HEK293 (cell line): Measurements from ENCODE around the gene ASTN2.
A peak's percentile ranks its signal among the peaks of the same experiment; 100 is the strongest.

Experiments
- CTCF ChIA-PET: fragments of 350-600 bp; formaldehyde crosslinking; extraction: SDS; loops from one replicate; lab custom pipeline; 2021; ENCODE audit warnings: antibody characterized with exemption; lab: Yijun Ruan, JAX
- POLR2A ChIA-PET: fragments of 300-600 bp; formaldehyde crosslinking; extraction: SDS; loops from one replicate; lab custom pipeline; 2020; ENCODE audit warnings: antibody characterized with exemption, inconsistent platforms; lab: Yijun Ruan, JAX
- H3K27ac ChIP-seq: fragments of 200-500 bp; sonication (Bioruptor generic); 2 replicates; pipeline ENCODE4 v1.5.1; 2014; ENCODE audit warnings: low read depth, low read length, control low read depth, inconsistent platforms; ENCODE audit errors: extremely low read depth
- H3K36me3 ChIP-seq, 2 experiments: fragments of 200-500 bp in 1 of 2; sonication (Bioruptor generic) in 1 of 2; 1 replicate in 1 of 2; 2 replicates in 1 of 2; pipeline ENCODE4 v1.5.1; 2014 to 2017; ENCODE audit warnings: inconsistent platforms in 2 of 2, low read length in 2 of 2; ENCODE audit not compliant: control insufficient read depth in 2 of 2, insufficient read depth in 1 of 2
- H3K4me1 ChIP-seq: fragments of 200-500 bp; sonication (Bioruptor generic); 2 replicates; pipeline ENCODE4 v1.5.1; 2014; ENCODE audit warnings: mild to moderate bottlenecking, low read length, inconsistent platforms; ENCODE audit not compliant: control insufficient read depth, insufficient read depth
- H3K4me3 ChIP-seq: 2 replicates; pipeline ENCODE4 v1.5.1; 2011; ENCODE audit warnings: low read depth, mild to moderate bottlenecking, control low read depth, low read length, moderate library complexity
- H3K9me3 ChIP-seq: fragments of 200-500 bp; sonication (Bioruptor generic); 2 replicates; pipeline ENCODE4 v1.5.1; 2014; ENCODE audit warnings: low read depth, low read length, inconsistent platforms; ENCODE audit not compliant: control insufficient read depth, insufficient read depth
- EGR2 ChIP-seq: fragments of 450-650 bp; formaldehyde crosslinking; IDR thresholded peaks from 2 replicates; pipeline ENCODE4 v1.5.1; 2016; ENCODE audit warnings: low read depth, missing biosample characterization, missing genetic modification characterization
- REPIN1 ChIP-seq: fragments of 450-650 bp; formaldehyde crosslinking; IDR thresholded peaks from 2 replicates; pipeline ENCODE4 v1.5.1; 2017; ENCODE audit warnings: missing biosample characterization, missing genetic modification characterization, low read depth
- SETDB1 ChIP-seq: IDR thresholded peaks from one replicate; pipeline ENCODE4 v1.6.1; 2017; ENCODE audit warnings: mild to moderate bottlenecking, low read length, moderate library complexity, mixed read lengths; ENCODE audit not compliant: insufficient read length
- SP2 ChIP-seq: fragments of 450-650 bp; formaldehyde crosslinking; IDR thresholded peaks from 2 replicates; pipeline ENCODE4 v1.5.1; 2016; ENCODE audit warnings: missing biosample characterization, missing genetic modification characterization
- ZBTB10 ChIP-seq: fragments of 450-650 bp; formaldehyde crosslinking; IDR thresholded peaks from 2 replicates; pipeline ENCODE4 v1.5.1; 2016; ENCODE audit warnings: missing biosample characterization, missing genetic modification characterization
- ZBTB17 ChIP-seq: fragments of 450-650 bp; formaldehyde crosslinking; IDR thresholded peaks from 2 replicates; pipeline ENCODE4 v1.5.1; 2016; ENCODE audit warnings: missing biosample characterization, missing genetic modification characterization
- ZBTB20 ChIP-seq: fragments of 450-650 bp; formaldehyde crosslinking; IDR thresholded peaks from 2 replicates; pipeline ENCODE4 v1.5.1; 2016; ENCODE audit warnings: missing biosample characterization, missing genetic modification characterization
- ZBTB26 ChIP-seq: fragments of 450-650 bp; formaldehyde crosslinking; optimal IDR thresholded peaks from 2 replicates; pipeline ENCODE3; 2016; ENCODE audit warnings: missing biosample characterization, mild to moderate bottlenecking, missing genetic modification characterization
- ZNF112 ChIP-seq: fragments of 450-650 bp; formaldehyde crosslinking; IDR thresholded peaks from 2 replicates; pipeline ENCODE4 v1.5.0; 2017; ENCODE audit warnings: missing biosample characterization, missing genetic modification characterization
- ZNF335 ChIP-seq: fragments of 450-650 bp; formaldehyde crosslinking; conservative IDR thresholded peaks from 2 replicates; pipeline ENCODE4 v1.5.1; 2016; ENCODE audit warnings: missing biosample characterization, missing genetic modification characterization
- ZNF354C ChIP-seq: fragments of 450-650 bp; formaldehyde crosslinking; IDR thresholded peaks from 2 replicates; pipeline ENCODE4 v1.5.1; 2016; ENCODE audit warnings: missing biosample characterization, missing genetic modification characterization, low read depth, borderline replicate concordance
- ZNF398 ChIP-seq: fragments of 450-650 bp; formaldehyde crosslinking; IDR thresholded peaks from 2 replicates; pipeline ENCODE4 v1.5.1; 2017; ENCODE audit warnings: missing biosample characterization, missing genetic modification characterization
- ZNF488 ChIP-seq: fragments of 450-650 bp; formaldehyde crosslinking; IDR thresholded peaks from 2 replicates; pipeline ENCODE4 v1.5.1; 2016; ENCODE audit warnings: missing biosample characterization, missing genetic modification characterization
- ZNF513 ChIP-seq: fragments of 450-650 bp; IDR thresholded peaks from 2 replicates; pipeline ENCODE4 v1.5.1; 2018; ENCODE audit warnings: missing biosample characterization, missing genetic modification characterization
- ZNF514 ChIP-seq: fragments of 450-650 bp; formaldehyde crosslinking; IDR thresholded peaks from 2 replicates; pipeline ENCODE4 v1.5.1; 2016; ENCODE audit warnings: missing biosample characterization, missing genetic modification characterization
- ZNF692 ChIP-seq: fragments of 450-650 bp; formaldehyde crosslinking; IDR thresholded peaks from 2 replicates; pipeline ENCODE4 v1.5.1; 2016; ENCODE audit warnings: missing biosample characterization, missing genetic modification characterization
- ZNF837 ChIP-seq: fragments of 450-650 bp; formaldehyde crosslinking; IDR thresholded peaks from 2 replicates; pipeline ENCODE4 v1.5.1; 2016; ENCODE audit warnings: missing biosample characterization, missing genetic modification characterization

ASTN2 gene

GRCh38 chr9:116688806-116689485 lies 725.9 kb downstream of the ASTN2 start:
- Histone ChIP-seq H3K36me3 (peaks cover 0 to 4% of the 10 kb centered on the region in 2 experiments; a peak in 1 of 3 replicates), H3K4me3 (no peak overlapping the region), H3K27ac (no peak overlapping the region), H3K9me3 (no peaks in the 10 kb centered on the region), H3K4me1 (peaks cover 2% of the 10 kb centered on the region; the same call in 1 of the 2 replicates)
- TF ChIP-seq ZNF514 (tag by site-specific recombination) (no peak), ZNF112 (tag by site-specific recombination) (no peak), REPIN1 (tag by site-specific recombination) (no peak)
- ChIA-PET CTCF (interaction anchor here (0.9 kb wide), 1 partner anchor 243 kb away, joined by 3 read pairs; no protein-coding TSS in a partner anchor), POLR2A (interaction anchor here (0.6 to 1.2 kb wide), 2 partner anchors 8 to 13 kb away, joined by 3 to 4 read pairs; no protein-coding TSS in a partner anchor)

GRCh38 chr9:116687754-116688135 lies 727.1 kb downstream of the ASTN2 start:
- peak; percentile 27; the same call in 1 of the 2 replicates for TF ChIP-seq ZNF335 (tag by site-specific recombination)
- peak; percentile 14; the same call in 1 of the 2 replicates for TF ChIP-seq EGR2 (tag by site-specific recombination)
- no peak for TF ChIP-seq ZNF488
- ChIA-PET POLR2A (interaction anchor here (1.2 to 1.5 kb wide), 2 partner anchors 10 to 24 kb away, joined by 3 to 11 read pairs; no protein-coding TSS in a partner anchor), CTCF (no interaction called here)
- Histone ChIP-seq H3K36me3 (no peaks in the 10 kb centered on the region), H3K4me1 (peaks cover 2% of the 10 kb centered on the region; the same call in 1 of the 2 replicates), H3K4me3 (peak overlapping the region; percentile 82), H3K27ac (peak overlapping the region; percentile 46; the same call in 1 of the 2 replicates), H3K9me3 (no peaks in the 10 kb centered on the region)

- ChIA-PET CTCF (interaction anchor here (0.5 to 1.7 kb wide), 2 partner anchors 11 to 173 kb away, joined by 3 to 4 read pairs; no protein-coding TSS in a partner anchor), POLR2A (interaction anchor here (0.6 to 1.5 kb wide), 8 partner anchors 8 to 1853 kb away, joined by 3 to 11 read pairs (median 3); partner anchors contain the start of gene PAPPA)
- peaks cover 2% of the 10 kb centered on the region; the same call in 1 of the 2 replicates for H3K4me1 ChIP-seq
- peak within 1 kb of the TSS; percentile 46; the same call in 1 of the 2 replicates for H3K27ac ChIP-seq
- peak within 1 kb of the TSS; percentile 82 for H3K4me3 ChIP-seq
- no peaks in the 10 kb centered on the region for H3K9me3 ChIP-seq
- H3K36me3 ChIP-seq, result no peaks in the 10 kb centered on the region
- TF ChIP-seq ZBTB20 (tag by site-specific recombination) (peak; percentile 60), ZBTB10 (0 out of 2 replicates have a peak, but pooled peaks have one; percentile 16), ZNF513 (no peak), ZNF354C (tag by site-specific recombination) (no peak), SETDB1 (no peak), ZNF398 (peak; percentile 49; the same call in 1 of the 2 replicates), ZNF335 (tag by site-specific recombination) (peak; percentile 30; the same call in 1 of the 2 replicates), ZNF692 (0 out of 2 replicates have a peak, but pooled peaks have one; percentile 10), ZNF837 (tag by site-specific recombination) (no peak), ZBTB26 (tag by site-specific recombination) (peak; percentile 50), ZBTB17 (tag by site-specific recombination) (peak; percentile 29; the same call in 1 of the 2 replicates), SP2 (peak; percentile 76)
Measured at GRCh38 chr9:116687074-116687753, 727.6 kb downstream of the ASTN2 start, which contains the start of gene TRIM32. Gene TRIM32, plus strand, starts transcription at chr9:116687305. Its CDS starts 10,438 bp downstream, at chr9:116697743.
